Subcutaneous adipose tissue (tissue), 4 donors: Measurements from ENCODE around the gene GIMAP8. TPM values are rescaled to one million over a fixed set of nuclear protein-coding genes. Genes with fewer than 3 reads are reported as not detected.

ENCODE experiments used
- total RNA-seq, 4 donors: library from RNA; depleted of rRNA; stranded (reverse); fragments of >200 nt; gene quantifications; one replicate each; pipeline ENCODE4 v1.1.0, GENCODE V29; 2016
- TF ChIP-seq, protein P1 (sequence below): fragments of 450-650 bp; IDR thresholded peaks from one replicate; pipeline ENCODE4 v1.5.1; 2016; ENCODE audit warnings: low read depth, mild to moderate bottlenecking, control low read depth, antibody characterized with exemption, moderate library complexity

The GIMAP8 gene
- total RNA-seq, 4 donors from 2014 or later = 9.9 to 29.0 (median 15.0) TPM

DNA sequence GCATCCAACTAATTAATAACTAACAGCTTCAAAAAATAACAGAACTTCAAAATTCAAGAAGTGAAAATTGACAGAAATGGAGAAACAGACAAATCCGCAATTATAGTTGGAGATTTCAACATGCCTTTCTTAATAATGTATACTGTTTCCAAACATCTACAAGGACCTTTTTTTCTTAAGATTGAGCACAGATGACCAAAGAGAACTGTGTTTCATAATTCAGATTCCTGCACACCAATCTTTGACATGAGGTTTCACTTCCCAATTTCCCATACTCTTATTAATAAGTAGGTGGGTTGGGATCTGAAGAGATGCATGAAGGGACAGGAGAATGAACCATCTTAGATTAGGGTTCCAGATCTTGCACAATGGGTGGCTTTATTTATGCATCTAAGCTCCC, 39.4 kb downstream of the GIMAP8 start:
- TF ChIP-seq, protein P1, sequence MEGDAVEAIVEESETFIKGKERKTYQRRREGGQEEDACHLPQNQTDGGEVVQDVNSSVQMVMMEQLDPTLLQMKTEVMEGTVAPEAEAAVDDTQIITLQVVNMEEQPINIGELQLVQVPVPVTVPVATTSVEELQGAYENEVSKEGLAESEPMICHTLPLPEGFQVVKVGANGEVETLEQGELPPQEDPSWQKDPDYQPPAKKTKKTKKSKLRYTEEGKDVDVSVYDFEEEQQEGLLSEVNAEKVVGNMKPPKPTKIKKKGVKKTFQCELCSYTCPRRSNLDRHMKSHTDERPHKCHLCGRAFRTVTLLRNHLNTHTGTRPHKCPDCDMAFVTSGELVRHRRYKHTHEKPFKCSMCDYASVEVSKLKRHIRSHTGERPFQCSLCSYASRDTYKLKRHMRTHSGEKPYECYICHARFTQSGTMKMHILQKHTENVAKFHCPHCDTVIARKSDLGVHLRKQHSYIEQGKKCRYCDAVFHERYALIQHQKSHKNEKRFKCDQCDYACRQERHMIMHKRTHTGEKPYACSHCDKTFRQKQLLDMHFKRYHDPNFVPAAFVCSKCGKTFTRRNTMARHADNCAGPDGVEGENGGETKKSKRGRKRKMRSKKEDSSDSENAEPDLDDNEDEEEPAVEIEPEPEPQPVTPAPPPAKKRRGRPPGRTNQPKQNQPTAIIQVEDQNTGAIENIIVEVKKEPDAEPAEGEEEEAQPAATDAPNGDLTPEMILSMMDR = no peak

DNA sequence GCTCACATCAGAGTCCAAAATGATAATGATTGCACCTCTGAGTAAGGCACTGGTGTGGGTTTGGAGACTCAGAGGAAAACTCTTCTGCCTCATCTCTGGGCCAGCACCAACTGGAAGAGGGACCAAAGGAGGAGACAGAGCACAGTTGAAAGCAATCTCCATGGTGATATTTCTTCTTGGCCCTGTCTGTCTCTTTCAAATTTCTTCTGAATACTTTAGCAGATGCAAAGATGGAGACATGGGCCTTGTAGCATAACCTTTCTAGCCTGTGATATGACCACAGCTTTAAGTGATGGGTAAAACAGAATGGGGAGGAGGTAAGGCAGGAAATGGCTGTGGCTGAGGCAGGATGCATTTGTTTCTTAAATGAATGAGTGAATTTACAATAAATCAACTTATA, 52.1 kb downstream of the GIMAP8 start:
- TF ChIP-seq, protein P1 = no peak

DNA sequence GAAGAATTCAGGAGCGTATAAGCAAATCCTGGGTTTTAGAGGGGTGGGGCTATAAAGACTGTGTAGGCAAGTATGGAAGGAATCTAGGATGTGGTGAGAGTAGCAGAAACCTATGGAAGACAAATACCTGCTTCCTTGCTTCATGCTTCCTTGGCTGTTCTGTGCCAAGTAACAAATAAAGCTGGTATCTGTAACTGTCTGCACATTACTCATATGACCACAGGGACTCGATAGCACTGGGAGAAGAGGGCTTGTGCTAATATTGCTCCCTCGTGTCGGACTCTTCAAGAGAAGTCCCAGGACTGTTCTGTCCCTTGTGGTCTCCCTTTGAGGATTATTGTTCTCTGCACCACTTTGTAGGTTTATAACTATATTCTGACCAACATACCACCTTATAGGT, 52.7 kb downstream of the GIMAP8 start:
- TF ChIP-seq, protein P1 = no peak

DNA sequence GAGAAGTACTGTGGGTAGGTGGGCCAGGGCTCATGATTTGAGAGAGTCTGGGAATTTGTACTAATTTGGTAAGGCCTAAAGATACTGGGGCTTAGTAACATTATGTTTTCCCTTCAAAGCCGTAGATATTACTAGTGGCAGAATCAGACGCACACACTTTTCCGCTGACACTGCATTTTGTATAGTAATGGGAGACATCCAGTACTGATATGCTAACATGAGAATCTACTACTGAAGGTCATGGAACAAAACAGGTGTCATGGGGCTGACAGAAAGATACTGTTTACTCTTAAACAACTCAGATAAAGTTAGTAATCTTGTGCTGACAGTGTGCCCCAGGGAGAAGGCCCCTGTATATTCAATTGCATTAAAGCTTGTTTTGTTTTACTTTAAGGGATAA, 53.2 kb downstream of the GIMAP8 start:
- TF ChIP-seq, protein P1 = no peak

DNA sequence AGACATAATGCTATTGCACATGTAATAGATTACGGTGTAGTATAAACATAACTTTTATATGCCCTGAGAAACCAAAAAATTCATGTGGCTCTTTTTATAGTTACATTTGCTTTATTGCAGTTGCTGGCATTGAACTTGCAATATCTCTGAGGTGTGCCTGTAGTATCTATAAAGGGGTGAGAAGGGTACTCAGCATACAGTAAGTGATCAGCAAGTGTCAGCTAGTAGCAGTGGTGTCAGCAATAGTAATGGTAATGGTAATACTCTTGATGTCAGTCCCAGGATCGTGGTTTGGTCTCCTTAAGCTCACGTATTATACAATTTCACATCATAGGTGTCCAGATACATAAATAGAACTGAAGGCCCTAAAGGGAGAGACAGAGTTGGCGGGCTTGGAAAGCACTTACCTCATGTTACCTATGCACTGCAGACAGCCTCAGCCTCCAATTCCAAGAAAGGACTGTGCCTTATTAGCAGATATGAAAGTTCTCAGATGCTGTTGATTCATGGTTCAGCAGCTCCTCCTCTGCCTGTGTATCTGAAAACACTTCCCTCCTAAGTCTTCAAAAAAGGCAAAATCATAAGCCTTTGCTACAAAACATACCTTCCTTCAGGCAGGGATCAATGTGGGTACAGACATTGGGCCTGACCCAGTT, 57.6 kb downstream of the GIMAP8 start:
- TF ChIP-seq, protein P1 = no peak

DNA sequence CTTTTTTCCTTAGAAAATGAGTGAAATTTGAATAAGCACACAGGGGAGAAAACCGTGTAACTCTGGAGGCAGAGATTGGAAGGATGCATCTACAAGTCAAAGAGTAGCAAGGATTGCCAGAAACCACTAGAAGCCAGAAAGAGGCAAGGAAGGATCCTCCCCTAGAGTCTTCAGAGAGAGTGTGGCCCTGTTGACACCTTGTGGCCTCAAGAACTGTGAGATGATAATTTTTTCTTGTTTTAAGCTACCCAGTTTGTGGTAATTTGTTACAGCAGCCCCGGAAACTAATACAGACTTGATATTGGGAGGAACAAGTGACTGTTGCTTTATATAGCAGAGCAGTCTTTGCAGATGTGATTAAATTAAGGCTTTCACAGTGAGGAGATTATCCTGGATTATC, 60.6 kb downstream of the GIMAP8 start:
- TF ChIP-seq, protein P1 = no peak

DNA sequence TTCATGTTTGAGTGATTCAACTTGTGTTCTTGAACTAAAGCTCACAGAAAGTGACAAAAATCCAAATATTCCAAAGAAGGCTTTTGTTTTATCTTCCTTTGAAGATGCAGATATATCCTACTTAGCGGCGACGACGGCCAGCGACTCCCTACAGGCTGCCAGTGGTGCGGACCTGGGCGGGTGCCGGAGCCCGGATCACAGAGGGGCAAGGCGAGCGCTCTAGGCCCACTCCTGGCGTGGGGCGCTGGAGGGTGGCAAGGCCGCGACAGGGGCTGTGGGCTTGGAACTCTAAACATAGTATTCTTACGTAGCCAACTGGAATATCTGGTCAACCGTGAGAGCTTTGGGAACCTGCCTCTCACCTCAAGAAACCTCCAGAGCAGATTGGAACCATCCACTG, 63.3 kb downstream of the GIMAP8 start:
- TF ChIP-seq, protein P1 = no peak
